LNCaP clone FGC (cell line): Measurements from ENCODE around the gene TRA2A.

Experiments used
- DNase-seq: peaks from one replicate; pipeline ENCODE4 v3.0.0-alpha.2; 2011; ENCODE audit warnings: low read depth
- H3K4me3 ChIP-seq: 2 replicates; pipeline ENCODE4 v1.5.1; 2011; ENCODE audit warnings: mild to moderate bottlenecking, low read depth, low read length, control low read depth
- TF ChIP-seq, protein P1 (sequence below): IDR thresholded peaks from 2 replicates; pipeline ENCODE4 v1.5.1; 2012; ENCODE audit warnings: mild to moderate bottlenecking; ENCODE audit not compliant: control insufficient read depth, insufficient read depth; ENCODE audit errors: extremely low read depth

Gene TRA2A

DNA sequence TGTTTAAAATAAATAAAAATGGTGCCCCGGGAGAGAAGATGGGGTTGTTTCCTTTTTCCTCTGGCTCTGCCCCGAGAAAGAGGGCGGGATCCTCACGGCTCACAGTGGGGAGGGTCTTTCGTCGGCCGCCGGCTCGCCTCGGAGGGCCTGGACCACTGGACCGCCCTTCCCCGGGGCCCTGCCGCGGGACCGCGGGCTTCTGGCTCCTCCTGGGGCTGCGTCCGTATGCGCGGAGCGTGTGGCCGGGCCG is 58.0 kb downstream of the TRA2A start:
- TF ChIP-seq, protein P1, sequence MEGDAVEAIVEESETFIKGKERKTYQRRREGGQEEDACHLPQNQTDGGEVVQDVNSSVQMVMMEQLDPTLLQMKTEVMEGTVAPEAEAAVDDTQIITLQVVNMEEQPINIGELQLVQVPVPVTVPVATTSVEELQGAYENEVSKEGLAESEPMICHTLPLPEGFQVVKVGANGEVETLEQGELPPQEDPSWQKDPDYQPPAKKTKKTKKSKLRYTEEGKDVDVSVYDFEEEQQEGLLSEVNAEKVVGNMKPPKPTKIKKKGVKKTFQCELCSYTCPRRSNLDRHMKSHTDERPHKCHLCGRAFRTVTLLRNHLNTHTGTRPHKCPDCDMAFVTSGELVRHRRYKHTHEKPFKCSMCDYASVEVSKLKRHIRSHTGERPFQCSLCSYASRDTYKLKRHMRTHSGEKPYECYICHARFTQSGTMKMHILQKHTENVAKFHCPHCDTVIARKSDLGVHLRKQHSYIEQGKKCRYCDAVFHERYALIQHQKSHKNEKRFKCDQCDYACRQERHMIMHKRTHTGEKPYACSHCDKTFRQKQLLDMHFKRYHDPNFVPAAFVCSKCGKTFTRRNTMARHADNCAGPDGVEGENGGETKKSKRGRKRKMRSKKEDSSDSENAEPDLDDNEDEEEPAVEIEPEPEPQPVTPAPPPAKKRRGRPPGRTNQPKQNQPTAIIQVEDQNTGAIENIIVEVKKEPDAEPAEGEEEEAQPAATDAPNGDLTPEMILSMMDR: no peak
- DNase-seq: no peak
- H3K4me3 ChIP-seq: peak overlapping the region; percentile 44

DNA sequence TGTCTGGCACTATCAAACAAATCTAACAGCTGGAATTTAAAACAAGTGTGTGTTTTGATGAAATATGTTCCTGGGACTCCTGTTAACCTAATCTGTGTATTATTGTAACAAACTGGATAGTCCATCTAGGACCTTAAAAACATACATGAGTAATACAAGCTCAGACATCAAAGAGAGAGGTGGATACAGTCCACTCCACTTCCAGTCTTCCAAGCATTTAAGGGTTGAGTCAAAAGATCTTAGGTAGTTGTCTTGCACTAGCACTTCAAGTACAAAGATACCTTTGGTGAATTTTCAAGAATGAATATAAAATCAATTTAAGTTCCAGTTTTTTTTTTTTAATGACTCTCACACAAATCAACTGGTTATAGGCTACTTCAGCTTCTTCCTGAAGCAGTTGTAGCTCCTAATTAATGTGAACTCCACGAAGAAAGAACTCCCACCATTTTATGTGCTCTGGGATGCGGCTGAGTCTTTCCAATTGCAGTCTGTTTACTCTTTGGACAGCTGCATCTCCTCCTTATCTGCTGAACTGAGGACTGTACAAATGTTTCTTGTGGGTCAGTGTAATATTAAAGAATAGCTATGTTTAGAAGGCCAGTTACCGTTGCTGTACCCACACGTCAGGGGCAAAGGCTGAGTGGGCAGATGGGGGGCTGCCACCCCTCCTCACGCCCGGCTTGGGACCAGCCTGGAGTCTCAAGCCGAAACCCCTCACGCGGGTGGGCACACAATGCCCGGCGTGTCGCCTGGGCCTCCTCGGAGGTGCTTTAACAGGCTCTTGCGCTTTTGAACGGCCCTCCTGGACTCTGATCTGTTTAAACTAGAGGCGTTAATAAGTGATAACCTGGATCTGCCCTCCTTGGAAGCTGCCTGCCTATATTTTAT is 58.6 kb downstream of the TRA2A start:
- TF ChIP-seq, protein P1: no peak
- DNase-seq: no peak
- H3K4me3 ChIP-seq: no peak overlapping the region

DNA sequence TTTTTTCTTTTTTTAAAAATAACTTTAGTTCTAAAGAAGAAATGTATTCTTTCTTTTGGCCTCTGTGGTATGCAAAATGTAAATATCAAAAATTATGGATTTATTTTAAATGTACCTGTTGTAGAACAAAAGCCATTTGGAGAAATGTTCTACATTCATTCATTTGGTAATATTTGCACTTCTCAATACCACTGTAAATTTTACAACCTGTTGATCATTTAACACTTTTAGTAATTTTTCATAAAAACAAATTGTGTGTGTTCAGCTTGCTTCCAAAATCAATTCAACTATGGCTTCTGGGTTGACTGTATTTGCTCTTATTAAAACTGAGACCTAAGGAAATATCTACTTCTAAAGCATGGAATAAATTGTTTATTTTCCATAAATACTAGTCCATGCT is 59.2 kb downstream of the TRA2A start:
- no peak overlapping the region for H3K4me3 ChIP-seq

DNA sequence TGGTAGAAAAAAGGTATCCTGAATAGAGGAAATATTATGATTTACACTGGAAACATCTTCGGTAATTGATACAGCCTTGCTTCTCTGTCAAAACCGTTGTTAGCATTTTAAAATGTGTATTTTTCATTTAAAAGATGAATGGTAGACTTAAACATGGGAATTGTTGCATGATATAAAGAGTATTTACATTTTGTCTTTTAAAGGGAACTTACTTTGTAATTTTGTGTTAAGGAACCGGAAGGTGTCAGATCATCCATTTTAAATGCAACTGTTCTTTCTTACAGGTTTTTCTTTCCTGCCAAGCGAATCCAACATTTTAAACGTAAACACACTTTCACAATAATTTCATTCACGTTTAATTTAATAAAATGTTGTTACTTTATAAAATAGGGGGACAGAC is 59.7 kb downstream of the TRA2A start:
- no peak overlapping the region for H3K4me3 ChIP-seq
- TF ChIP-seq, protein P1: no peak
- DNase-seq: no peak

More for the DNA sequence above, 59.2 kb downstream of the TRA2A start:
- DNase-seq: no peak
- TF ChIP-seq, protein P1: no peak

DNA sequence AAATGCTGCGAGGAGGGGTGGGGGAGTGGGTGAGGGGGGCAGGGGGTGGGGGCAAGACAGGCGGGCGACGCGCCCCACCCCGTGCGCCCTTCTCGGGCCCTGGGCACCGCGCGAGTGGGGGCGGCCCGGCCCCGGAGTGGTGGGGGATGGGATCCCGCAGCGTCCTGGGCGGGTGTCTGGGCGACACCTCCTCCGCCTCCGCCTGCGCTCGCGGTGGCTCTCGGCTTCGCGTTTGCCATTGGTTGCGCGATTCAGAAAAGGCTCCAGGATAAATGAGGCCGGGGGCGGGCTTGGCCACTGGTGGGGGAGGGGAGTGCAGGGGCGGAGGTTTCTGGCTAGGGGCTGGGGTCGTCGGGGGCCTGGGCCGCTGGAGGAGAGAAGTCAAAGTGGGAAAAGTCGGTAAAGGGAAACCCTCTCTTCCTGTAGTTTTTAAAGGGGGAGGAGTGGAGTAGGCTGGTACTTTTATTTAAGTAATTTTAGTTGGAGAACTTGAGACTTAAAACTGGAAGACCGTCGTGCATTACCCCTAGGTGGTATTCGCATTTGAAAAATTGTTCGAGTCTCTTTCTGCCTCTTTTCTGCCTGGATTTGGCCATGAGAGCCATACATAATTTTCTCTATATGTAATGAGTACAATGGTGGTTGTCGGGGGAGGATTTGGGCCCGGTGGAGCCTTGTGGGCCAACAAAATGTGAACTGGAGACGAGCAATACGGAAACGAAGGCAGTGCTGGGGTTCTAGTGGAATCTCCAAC is 60.5 kb downstream of the TRA2A start:
- TF ChIP-seq, protein P1: no peak
- no peak for DNase-seq
- peak overlapping the region; percentile 58 for H3K4me3 ChIP-seq

DNA sequence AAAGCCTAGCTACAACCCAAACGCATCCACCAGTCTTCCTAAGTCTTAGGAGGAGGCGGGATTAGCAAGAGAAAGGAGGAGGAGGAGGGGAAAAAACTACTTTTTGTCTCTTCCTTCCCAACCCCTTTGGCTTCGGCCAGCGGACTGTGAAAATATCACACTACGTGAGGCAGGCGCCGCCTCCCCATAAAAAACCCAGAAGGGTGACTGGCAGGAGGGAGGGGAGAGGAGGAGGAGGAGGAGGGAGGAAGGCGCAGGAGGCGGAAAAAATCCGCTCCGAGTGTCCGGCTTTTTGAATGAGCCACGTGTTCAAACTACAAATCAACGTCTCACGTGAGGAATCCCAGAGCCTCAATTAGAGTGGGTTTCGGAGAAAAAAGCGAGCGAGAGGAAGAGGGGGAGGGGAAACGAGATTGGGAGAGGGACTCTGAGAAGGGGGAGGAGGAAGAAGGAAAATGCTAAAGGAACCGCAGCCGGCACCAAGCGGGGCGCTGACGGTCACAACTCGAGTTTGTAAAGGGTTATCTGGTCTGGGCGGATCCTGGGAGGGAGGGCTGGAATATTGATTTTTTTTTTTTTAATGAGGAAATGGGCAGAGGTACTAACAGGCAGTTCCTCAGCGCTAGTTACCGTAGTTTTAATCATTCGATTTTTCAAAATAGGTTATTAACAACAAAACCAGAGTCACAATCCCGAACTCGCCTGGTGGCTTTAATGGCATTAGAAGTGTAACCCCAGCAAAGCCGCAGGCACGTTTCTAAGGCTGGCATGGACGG is 61.3 kb downstream of the TRA2A start, which contains the start of gene IGF2BP3:
TSS of gene IGF2BP3 (minus strand) at position 162 of the 776 bp plus-strand sequence. CDS start 381 bp downstream, outside the sequence.
- TF ChIP-seq, protein P1: 0 out of 2 replicates have a peak, but pooled peaks have one; percentile 3
- DNase-seq: peak; percentile 66
- H3K4me3 ChIP-seq: peak within 1 kb of the TSS; percentile 58
